ENCODE measurements around the gene JARID2. TPM values are rescaled to one million over a fixed set of nuclear protein-coding genes. Genes with fewer than 3 reads are reported as not detected.

The JARID2 gene
- total and polyA plus RNA-seq, 2 of the 13 experiments (the other 11 are each of a cell fraction or from before 2014, with no cell fraction given): 7.5 to 10.3 TPM

DNA sequence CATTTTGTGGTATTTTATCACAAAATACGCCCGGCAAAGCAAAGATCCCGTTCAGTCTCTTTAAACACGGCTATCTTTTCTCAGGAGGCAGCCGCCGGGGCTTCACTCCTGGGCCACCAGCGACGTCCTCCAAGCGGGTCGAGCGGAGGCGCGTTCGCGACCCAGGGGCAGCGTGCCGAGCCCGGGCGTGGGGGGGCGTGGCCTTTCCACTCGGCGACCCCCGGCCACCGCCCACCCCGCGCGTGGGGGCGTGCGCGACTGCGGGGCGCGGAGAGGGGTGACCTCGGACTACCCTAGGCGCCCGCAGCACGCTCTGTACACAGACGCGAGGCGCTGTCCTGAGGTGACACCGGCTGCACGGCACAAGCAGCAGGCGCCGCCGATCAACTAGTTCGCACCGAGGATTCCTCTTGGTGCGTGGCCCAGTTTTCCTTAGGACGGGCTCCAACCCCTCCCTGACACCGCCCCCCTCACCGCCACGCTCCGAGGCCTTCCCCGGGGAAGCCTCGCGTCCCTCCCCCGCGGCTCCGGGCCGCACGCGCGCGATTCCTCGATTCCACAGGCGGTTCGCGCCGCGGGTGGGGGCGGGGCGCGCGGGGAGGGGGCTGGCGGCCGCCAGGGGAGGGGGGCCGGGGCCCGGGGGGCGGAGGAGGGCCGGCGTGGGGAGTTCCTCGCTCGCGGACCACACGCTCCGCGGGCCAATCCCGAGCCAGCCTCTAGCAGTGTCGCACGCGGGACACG lies 1.1 kb upstream of the JARID2 start (continued):
- TF ChIP-seq, protein P1, sequence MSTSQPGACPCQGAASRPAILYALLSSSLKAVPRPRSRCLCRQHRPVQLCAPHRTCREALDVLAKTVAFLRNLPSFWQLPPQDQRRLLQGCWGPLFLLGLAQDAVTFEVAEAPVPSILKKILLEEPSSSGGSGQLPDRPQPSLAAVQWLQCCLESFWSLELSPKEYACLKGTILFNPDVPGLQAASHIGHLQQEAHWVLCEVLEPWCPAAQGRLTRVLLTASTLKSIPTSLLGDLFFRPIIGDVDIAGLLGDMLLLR (CRISPR knock-in tag; IDR thresholded peaks at IDR 0.05): no peak; the same call in 1 of the 2 replicates
- TF ChIP-seq NFYC (CRISPR knock-in tag; IDR thresholded peaks at IDR 0.05) (no peak; the same call in 1 of the 2 replicates), MXD4 (CRISPR knock-in tag; IDR thresholded peaks at IDR 0.05) (peak; percentile 74), NCOA2 (CRISPR knock-in tag; IDR thresholded peaks at IDR 0.05) (no peak; the same call in 1 of the 2 replicates), ZNF33A (CRISPR knock-in tag; IDR thresholded peaks at IDR 0.05; ENCODE audit: borderline replicate concordance) (no peak), NR2F6 (IDR thresholded peaks at IDR 0.05) (no peak), NR2F6 (CRISPR knock-in tag; IDR thresholded peaks at IDR 0.05) (peak; percentile 47), FLYWCH1 (CRISPR knock-in tag; IDR thresholded peaks at IDR 0.05) (no peak), ZNF737 (CRISPR knock-in tag; IDR thresholded peaks at IDR 0.05; ENCODE audit: borderline replicate concordance) (no peak), SP5 (CRISPR knock-in tag; IDR thresholded peaks at IDR 0.05; ENCODE audit: borderline replicate concordance, low read depth) (no peak), HIVEP1 (CRISPR knock-in tag; IDR thresholded peaks at IDR 0.05) (no peak)
- TF ChIP-seq, protein P2, sequence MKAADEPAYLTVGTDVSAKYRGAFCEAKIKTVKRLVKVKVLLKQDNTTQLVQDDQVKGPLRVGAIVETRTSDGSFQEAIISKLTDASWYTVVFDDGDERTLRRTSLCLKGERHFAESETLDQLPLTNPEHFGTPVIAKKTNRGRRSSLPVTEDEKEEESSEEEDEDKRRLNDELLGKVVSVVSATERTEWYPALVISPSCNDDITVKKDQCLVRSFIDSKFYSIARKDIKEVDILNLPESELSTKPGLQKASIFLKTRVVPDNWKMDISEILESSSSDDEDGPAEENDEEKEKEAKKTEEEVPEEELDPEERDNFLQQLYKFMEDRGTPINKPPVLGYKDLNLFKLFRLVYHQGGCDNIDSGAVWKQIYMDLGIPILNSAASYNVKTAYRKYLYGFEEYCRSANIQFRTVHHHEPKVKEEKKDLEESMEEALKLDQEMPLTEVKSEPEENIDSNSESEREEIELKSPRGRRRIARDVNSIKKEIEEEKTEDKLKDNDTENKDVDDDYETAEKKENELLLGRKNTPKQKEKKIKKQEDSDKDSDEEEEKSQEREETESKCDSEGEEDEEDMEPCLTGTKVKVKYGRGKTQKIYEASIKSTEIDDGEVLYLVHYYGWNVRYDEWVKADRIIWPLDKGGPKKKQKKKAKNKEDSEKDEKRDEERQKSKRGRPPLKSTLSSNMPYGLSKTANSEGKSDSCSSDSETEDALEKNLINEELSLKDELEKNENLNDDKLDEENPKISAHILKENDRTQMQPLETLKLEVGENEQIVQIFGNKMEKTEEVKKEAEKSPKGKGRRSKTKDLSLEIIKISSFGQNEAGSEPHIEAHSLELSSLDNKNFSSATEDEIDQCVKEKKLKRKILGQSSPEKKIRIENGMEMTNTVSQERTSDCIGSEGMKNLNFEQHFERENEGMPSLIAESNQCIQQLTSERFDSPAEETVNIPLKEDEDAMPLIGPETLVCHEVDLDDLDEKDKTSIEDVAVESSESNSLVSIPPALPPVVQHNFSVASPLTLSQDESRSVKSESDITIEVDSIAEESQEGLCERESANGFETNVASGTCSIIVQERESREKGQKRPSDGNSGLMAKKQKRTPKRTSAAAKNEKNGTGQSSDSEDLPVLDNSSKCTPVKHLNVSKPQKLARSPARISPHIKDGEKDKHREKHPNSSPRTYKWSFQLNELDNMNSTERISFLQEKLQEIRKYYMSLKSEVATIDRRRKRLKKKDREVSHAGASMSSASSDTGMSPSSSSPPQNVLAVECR (CRISPR knock-in tag; IDR thresholded peaks at IDR 0.05; ENCODE audit: borderline replicate concordance): peak; percentile 45; the same call in 1 of the 2 replicates
- TF ChIP-seq, protein P3, sequence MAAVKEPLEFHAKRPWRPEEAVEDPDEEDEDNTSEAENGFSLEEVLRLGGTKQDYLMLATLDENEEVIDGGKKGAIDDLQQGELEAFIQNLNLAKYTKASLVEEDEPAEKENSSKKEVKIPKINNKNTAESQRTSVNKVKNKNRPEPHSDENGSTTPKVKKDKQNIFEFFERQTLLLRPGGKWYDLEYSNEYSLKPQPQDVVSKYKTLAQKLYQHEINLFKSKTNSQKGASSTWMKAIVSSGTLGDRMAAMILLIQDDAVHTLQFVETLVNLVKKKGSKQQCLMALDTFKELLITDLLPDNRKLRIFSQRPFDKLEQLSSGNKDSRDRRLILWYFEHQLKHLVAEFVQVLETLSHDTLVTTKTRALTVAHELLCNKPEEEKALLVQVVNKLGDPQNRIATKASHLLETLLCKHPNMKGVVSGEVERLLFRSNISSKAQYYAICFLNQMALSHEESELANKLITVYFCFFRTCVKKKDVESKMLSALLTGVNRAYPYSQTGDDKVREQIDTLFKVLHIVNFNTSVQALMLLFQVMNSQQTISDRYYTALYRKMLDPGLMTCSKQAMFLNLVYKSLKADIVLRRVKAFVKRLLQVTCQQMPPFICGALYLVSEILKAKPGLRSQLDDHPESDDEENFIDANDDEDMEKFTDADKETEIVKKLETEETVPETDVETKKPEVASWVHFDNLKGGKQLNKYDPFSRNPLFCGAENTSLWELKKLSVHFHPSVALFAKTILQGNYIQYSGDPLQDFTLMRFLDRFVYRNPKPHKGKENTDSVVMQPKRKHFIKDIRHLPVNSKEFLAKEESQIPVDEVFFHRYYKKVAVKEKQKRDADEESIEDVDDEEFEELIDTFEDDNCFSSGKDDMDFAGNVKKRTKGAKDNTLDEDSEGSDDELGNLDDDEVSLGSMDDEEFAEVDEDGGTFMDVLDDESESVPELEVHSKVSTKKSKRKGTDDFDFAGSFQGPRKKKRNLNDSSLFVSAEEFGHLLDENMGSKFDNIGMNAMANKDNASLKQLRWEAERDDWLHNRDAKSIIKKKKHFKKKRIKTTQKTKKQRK (IDR thresholded peaks at IDR 0.05; ENCODE audit: low read length): no peak

All from HepG2 (cell line).